Liver (tissue), 9 donors: ENCODE results near the gene PLAAT4. TPM values are rescaled to one million over a fixed set of nuclear protein-coding genes. Genes with fewer than 3 reads are reported as not detected.
A peak's percentile ranks its signal among the peaks of the same experiment; 100 is the strongest.

Experiments
- DNase-seq: peaks from one replicate; pipeline ENCODE4 v3.0.0-alpha.2; 2017; ENCODE audit warnings: low spot score
- H3K27ac ChIP-seq, 2 donors: one replicate each; pipeline ENCODE4 v1.7.0; 2013; ENCODE audit warnings: inconsistent platforms in 2 of 2, low read length in 2 of 2, control low read depth in 1 of 2, low read depth in 1 of 2, mild to moderate bottlenecking in 1 of 2
- H3K27me3 ChIP-seq, 4 donors: one replicate each; pipeline versions ENCODE4 v1.6.1 to v1.7.0; 2013; ENCODE audit warnings: low read length in 3 of 4, inconsistent platforms in 1 of 4, mild to moderate bottlenecking in 1 of 4, moderate library complexity in 1 of 4; ENCODE audit not compliant: control insufficient read depth in 4 of 4, insufficient read depth in 4 of 4
- H3K36me3 ChIP-seq, 4 donors: one replicate each; pipeline versions ENCODE4 v1.6.1 to v1.7.0; 2013; ENCODE audit warnings: low read length in 3 of 4, mild to moderate bottlenecking in 3 of 4, low read depth in 1 of 4, moderate library complexity in 1 of 4; ENCODE audit not compliant: control insufficient read depth in 4 of 4, insufficient read depth in 3 of 4
- H3K4me1 ChIP-seq, 4 donors: one replicate each; pipeline versions ENCODE4 v1.6.1 to v1.7.0; 2013; ENCODE audit warnings: low read length in 3 of 4, mild to moderate bottlenecking in 3 of 4, moderate library complexity in 1 of 4; ENCODE audit not compliant: control insufficient read depth in 4 of 4, insufficient read depth in 4 of 4
- H3K4me3 ChIP-seq, 3 donors: one replicate each; pipeline versions ENCODE4 v1.6.1 to v1.7.0; 2013; ENCODE audit warnings: low read length in 3 of 3, control low read depth in 1 of 3, low read depth in 1 of 3, mild to moderate bottlenecking in 1 of 3
- H3K9ac ChIP-seq, 2 donors: one replicate each; pipeline ENCODE4 v1.7.0; 2013; ENCODE audit warnings: low read length in 2 of 2, mild to moderate bottlenecking in 2 of 2, moderate library complexity in 2 of 2, control low read depth in 1 of 2, low read depth in 1 of 2
- H3K9me3 ChIP-seq, 4 donors: one replicate each; pipeline versions ENCODE4 v1.6.1 to v1.7.0; 2013; ENCODE audit warnings: low read length in 3 of 4; ENCODE audit not compliant: control insufficient read depth in 4 of 4
- EGR1 ChIP-seq, 2 donors: IDR thresholded peaks; 2 replicates each; pipeline ENCODE4 v1.6.1; 2016 to 2018; ENCODE audit warnings: antibody characterized with exemption in 2 of 2, low read depth in 2 of 2
- FOXA1 ChIP-seq: IDR thresholded peaks from 2 replicates; pipeline ENCODE4 v1.6.1; 2016; ENCODE audit warnings: antibody characterized with exemption
- FOXA2 ChIP-seq: IDR thresholded peaks from 2 replicates; pipeline ENCODE4 v1.6.1; 2016; ENCODE audit warnings: antibody characterized with exemption
- GABPA ChIP-seq, 2 donors: IDR thresholded peaks in 1 of 2; conservative IDR thresholded peaks in 1 of 2; 2 replicates each; pipeline ENCODE4 v1.6.1; 2016; ENCODE audit warnings: antibody characterized with exemption in 2 of 2, mild to moderate bottlenecking in 1 of 2, moderate library complexity in 1 of 2
- HNF4A ChIP-seq, 2 donors: conservative IDR thresholded peaks; 2 replicates each; pipeline ENCODE4 v1.6.1; 2016; ENCODE audit warnings: antibody characterized with exemption in 2 of 2, mild to moderate bottlenecking in 2 of 2
- RAD21 ChIP-seq, 2 donors: IDR thresholded peaks; 2 replicates each; pipeline ENCODE4 v1.6.1; 2016; ENCODE audit warnings: antibody characterized with exemption in 2 of 2, mild to moderate bottlenecking in 2 of 2
- RXRA ChIP-seq, 2 donors: IDR thresholded peaks; 2 replicates each; pipeline ENCODE4 v1.6.1; 2017 to 2018; ENCODE audit warnings: antibody characterized with exemption in 2 of 2, mild to moderate bottlenecking in 1 of 2
- SP1 ChIP-seq: IDR thresholded peaks from 2 replicates; pipeline ENCODE4 v1.6.1; 2018; ENCODE audit warnings: antibody characterized with exemption, mild to moderate bottlenecking
- YY1 ChIP-seq: IDR thresholded peaks from 2 replicates; pipeline ENCODE4 v1.6.1; 2016; ENCODE audit warnings: antibody characterized with exemption, mild to moderate bottlenecking
- ZBTB33 ChIP-seq: IDR thresholded peaks from 2 replicates; pipeline ENCODE4 v1.6.1; 2016; ENCODE audit warnings: antibody characterized with exemption
- WGBS: extraction: QIAGEN DNeasy Blood & Tissue Kit; methylation state at CpG from one replicate; pipeline ENCODE4 v1.1.7; 2013; 5-methylcytosine and 5-hydroxymethylcytosine counted together
- polyA plus RNA-seq, 2 donors: library from polyadenylated mRNA; stranded (reverse) in 1 of 2; unstranded in 1 of 2; fragments of 200-250 nt in 1 of 2; fragments of >200 nt in 1 of 2; fragmentation: Nextera tagmentation in 1 of 2; extraction: Ambion mirVana in 1 of 2; gene quantifications; one replicate each; pipeline versions ENCODE4 v1.2.1 to v1.2.3, GENCODE V29; 2013 to 2015
- total RNA-seq, 2 donors: library from RNA; depleted of rRNA; stranded (reverse); fragments of >200 nt; gene quantifications; one replicate each; pipeline ENCODE4 v1.2.3, GENCODE V29; 2014
- TF ChIP-seq, protein P1 (sequence below): IDR thresholded peaks from 2 replicates; pipeline ENCODE4 v1.6.1; 2016; ENCODE audit warnings: antibody characterized with exemption, mild to moderate bottlenecking
- TF ChIP-seq, protein P2 (sequence below): IDR thresholded peaks from 2 replicates; pipeline ENCODE4 v1.6.1; 2016; ENCODE audit warnings: antibody characterized with exemption
- donor health status: healthy.
- donor health status: healthy.
- donor health status: healthy.
- donor health status: healthy.
- donor health status: healthy.

PLAAT4 gene
- total and polyA plus RNA-seq, 4 donors = 4.4 to 86.4 (median 44.8) TPM

DNA sequence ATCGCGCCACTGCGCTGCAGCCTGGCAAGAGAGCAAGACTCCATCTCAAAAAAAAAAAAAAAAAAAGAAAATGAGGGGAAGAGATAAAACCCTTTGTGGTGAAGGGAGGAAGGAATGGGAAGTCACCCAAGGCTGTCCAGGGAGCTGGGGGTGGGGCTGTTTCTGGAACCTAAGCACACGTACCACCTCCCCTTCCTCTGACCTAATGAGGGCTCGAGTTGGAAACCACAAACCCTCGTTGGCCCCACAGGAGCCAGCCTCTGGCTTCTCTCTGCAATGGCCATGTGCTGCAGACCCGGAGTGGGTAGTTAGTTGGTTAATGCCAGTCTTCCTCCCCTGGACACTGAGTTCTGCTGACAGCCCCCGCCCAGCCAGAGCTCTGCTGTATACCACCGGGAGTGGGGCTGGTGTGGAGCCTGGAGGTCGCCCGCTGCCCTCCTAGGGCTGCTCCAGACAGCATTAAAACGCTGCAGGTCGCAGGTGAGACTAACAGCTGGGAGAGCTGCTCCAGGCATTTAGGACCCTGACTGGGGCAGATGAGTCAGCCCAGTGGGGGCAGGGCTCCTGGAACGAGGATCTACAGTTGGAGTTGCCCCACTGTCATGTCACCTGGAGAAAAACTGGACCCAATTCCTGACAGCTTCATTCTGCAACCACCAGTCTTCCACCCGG lies 30.6 kb upstream of the PLAAT4 start, which contains the start of gene LGALS12:
LGALS12 (plus strand) TSS at position 228 of the 672 bp plus-strand sequence; CDS start at position 603, 375 bp downstream.
- Histone ChIP-seq H3K27ac (peak within 1 kb of the TSS in 1 of 2 donors; percentile 6), H3K9ac (no peak within 1 kb of the TSS), H3K4me3 (no peak within 1 kb of the TSS), H3K4me1 (peaks cover 16 to 51% (median 39%) of the 10 kb centered on the region in 4 donors), H3K27me3 (no peaks in the 10 kb centered on the region), H3K36me3 (no peaks in the 10 kb centered on the region), H3K9me3 (no peaks in the 10 kb centered on the region)
- peak; percentile 33 for DNase-seq
- WGBS = 71% methylated on average over 15 of the region's 15 CpGs
- TF ChIP-seq RAD21 (IDR thresholded peaks at IDR 0.05) (no peak), GABPA (IDR thresholded peaks at IDR 0.05 in 1 of 2, conservative IDR thresholded peaks at IDR 0.05 in 1 of 2) (no peak), ZBTB33 (no peak), SP1 (no peak), RXRA (IDR thresholded peaks at IDR 0.05) (no peak), HNF4A (conservative IDR thresholded peaks at IDR 0.05) (no peak), YY1 (no peak), FOXA1 (no peak)
- TF ChIP-seq, protein P1, sequence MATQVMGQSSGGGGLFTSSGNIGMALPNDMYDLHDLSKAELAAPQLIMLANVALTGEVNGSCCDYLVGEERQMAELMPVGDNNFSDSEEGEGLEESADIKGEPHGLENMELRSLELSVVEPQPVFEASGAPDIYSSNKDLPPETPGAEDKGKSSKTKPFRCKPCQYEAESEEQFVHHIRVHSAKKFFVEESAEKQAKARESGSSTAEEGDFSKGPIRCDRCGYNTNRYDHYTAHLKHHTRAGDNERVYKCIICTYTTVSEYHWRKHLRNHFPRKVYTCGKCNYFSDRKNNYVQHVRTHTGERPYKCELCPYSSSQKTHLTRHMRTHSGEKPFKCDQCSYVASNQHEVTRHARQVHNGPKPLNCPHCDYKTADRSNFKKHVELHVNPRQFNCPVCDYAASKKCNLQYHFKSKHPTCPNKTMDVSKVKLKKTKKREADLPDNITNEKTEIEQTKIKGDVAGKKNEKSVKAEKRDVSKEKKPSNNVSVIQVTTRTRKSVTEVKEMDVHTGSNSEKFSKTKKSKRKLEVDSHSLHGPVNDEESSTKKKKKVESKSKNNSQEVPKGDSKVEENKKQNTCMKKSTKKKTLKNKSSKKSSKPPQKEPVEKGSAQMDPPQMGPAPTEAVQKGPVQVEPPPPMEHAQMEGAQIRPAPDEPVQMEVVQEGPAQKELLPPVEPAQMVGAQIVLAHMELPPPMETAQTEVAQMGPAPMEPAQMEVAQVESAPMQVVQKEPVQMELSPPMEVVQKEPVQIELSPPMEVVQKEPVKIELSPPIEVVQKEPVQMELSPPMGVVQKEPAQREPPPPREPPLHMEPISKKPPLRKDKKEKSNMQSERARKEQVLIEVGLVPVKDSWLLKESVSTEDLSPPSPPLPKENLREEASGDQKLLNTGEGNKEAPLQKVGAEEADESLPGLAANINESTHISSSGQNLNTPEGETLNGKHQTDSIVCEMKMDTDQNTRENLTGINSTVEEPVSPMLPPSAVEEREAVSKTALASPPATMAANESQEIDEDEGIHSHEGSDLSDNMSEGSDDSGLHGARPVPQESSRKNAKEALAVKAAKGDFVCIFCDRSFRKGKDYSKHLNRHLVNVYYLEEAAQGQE = no peak

DNA sequence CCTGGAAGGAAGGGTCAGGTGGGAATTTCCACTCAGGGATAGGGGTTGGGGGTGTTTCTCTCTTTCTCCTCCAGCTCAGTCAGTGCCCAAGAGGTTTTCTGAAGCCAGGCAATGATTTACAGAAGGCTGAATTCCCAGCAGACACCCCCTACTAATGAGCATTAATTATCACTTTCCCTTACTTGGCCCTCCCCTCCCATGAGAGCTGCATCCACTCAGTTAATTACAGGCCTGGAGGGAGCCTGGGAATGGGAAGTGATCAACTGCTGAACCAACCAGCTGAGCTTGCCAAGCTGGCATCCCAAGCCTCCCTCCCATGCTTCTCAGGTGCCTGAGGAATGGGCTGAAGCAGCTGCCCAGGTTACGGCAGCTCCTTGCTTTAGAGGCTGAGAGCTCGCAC lies 29.7 kb upstream of the PLAAT4 start:
- Histone ChIP-seq H3K9ac (no peak overlapping the region), H3K4me1 (peaks cover 16 to 59% (median 43%) of the 10 kb centered on the region in 4 donors), H3K27me3 (no peaks in the 10 kb centered on the region), H3K9me3 (no peaks in the 10 kb centered on the region), H3K36me3 (no peaks in the 10 kb centered on the region), H3K27ac (no peak overlapping the region), H3K4me3 (no peak overlapping the region)
- TF ChIP-seq RAD21 (IDR thresholded peaks at IDR 0.05) (no peak), EGR1 (IDR thresholded peaks at IDR 0.05; ENCODE audit: low read depth in 2 of 2) (no peak), FOXA1 (no peak), ZBTB33 (no peak), FOXA2 (no peak)
- TF ChIP-seq, protein P2, sequence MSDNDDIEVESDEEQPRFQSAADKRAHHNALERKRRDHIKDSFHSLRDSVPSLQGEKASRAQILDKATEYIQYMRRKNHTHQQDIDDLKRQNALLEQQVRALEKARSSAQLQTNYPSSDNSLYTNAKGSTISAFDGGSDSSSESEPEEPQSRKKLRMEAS = no peak
- 94% methylated on average over 2 of the region's 2 CpGs for WGBS
- no peak for DNase-seq
